HG02798 (cell line): ENCODE data around the gene VN1R5.
"Not testable (repeated sequence)": the region's sequence is repeated elsewhere in the genome, so short reads cannot be mapped to it uniquely, and the experiment has no call there.

Experiments used
- ATAC-seq: cut with Tn5 transposase; IDR thresholded peaks from one replicate; pipeline ENCODE4 v1.9.1; 2021; ENCODE audit warnings: mild to moderate bottlenecking; ENCODE audit not compliant: unreplicated experiment, poor library complexity

The VN1R5 gene

GRCh38 chr1:247270003-247270402, 14.1 kb downstream of the VN1R5 start:
- no peak for ATAC-seq

- no peak for ATAC-seq
Measured at GRCh38 chr1:247273013-247273412, 17.1 kb downstream of the VN1R5 start.

GRCh38 chr1:247274605-247275256, 18.9 kb downstream of the VN1R5 start:
- ATAC-seq: no peak

GRCh38 chr1:247277191-247277590, 21.3 kb downstream of the VN1R5 start:
- no peak for ATAC-seq

- no peak for ATAC-seq
Measured at GRCh38 chr1:247281001-247281574, 25.2 kb downstream of the VN1R5 start.

GRCh38 chr1:247286134-247286670, 30.3 kb downstream of the VN1R5 start:
- ATAC-seq: no peak

DNA sequence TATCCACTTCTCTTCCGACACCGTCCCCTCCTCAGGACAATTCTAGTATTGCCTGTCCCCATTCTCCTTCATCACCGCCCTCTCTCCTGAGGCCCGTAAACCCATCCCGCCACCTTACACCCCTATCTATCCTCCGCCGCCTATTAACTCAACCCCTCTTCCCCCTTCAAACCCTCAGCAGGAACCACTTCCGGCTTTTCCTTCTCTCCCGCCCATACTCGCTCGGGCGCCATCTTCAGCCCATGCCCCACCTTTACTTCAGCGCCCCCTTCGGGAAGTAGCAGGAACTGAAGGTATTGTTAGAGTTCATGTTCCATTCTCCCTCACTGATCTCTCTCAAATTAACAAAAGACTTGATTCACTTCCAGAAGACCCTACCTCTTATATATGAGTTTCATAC, 31.6 kb downstream of the VN1R5 start:
- ATAC-seq: no peak

DNA sequence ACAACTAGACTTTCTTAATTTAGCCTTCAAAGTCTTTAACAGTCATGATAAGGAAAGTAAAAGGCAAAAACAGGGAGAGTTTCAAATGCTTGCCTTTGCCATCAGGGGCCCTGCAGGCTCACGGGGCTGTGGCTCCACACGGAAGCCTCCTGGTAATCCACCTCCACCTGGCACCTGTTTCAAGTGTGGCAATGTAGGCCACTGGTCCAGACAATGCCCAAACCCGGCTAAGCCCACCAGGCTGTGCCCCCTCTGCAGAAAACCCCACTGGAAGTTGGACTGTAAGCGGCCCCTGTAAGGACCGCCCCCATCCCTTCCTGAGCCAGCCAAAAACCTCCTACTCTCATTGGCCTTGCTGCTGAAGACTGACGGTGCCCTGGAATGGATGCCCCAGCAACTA, 32.5 kb downstream of the VN1R5 start:
- no peak for ATAC-seq

- not testable (repeated sequence) for ATAC-seq
Measured at GRCh38 chr1:247289274-247289892, 33.5 kb downstream of the VN1R5 start.

- ATAC-seq: no peak
Measured at GRCh38 chr1:247290576-247290975, 34.7 kb downstream of the VN1R5 start.

DNA sequence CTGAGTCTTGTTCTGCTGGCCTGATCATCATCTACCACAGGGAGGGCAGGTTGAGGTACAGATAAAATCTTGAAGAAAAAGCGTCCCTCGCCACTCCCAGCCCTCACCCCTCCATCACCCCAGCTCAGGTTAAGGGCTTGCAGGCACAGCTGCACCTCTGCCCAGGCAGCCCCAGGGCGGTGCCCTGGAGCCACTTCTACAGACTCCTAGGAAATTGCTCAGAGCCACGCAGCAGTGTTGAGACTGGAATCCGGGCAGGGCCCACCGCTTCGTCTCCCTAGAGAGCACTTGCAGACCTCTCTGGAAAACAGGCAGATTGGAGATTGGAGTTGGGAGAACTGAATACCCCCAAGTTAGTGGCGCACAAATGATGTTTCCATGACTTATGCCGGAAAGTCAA, 35.3 kb downstream of the VN1R5 start:
- no peak for ATAC-seq

DNA sequence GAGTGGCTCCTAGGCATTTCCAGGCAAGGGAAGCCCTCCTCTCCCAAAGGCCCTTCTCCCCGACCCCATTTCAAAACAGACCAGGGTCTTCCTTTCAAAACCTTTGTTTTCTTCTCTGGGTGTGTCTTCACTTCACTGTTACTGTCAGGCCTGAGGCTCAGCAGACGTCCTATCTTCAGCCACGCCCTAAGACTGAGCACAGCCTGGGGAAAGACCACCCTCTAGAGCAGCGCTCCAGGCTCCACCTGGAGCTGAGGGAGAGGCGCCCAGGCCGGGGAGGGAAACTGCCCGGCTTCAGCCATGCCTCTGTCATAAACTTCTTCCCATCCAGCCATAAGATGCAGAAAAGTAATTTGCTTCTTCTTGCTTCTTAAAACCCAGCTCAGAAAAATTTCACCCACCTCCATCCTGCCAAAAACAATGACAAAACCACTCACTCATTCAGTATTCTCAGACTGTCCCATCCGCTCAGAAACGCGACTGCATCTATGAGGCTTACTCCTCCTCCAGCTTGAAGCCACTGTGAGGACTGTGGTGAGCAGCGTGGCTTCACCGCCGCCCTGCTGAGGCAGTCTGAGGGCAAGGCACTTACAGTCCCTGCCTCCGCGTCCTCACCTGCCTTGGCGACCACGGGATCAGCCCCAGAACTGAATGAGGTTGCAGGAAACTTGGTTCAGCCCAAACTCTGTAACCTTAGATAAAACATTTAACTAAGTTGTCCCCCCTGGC, 36.1 kb downstream of the VN1R5 start:
- ATAC-seq: no peak

DNA sequence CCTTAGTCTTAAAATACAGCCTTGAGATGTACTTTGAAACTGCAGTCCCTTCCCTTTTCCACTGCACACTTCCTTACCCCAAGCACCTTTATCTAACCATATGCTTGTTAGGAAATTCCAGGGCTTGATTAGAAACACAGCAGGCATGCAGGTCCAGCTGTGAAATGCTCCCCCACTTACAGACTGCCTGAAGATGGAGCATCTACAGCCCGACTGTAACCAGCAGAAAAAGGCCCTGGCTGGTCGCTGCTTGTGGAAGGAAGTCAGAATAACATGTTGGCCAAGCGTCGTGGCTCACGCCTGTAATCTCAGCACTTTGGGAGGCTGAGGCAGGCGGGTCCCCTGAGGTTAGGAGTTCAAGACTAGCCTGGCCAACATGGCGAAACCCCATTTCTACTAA, 37.2 kb downstream of the VN1R5 start:
- ATAC-seq: no peak

DNA sequence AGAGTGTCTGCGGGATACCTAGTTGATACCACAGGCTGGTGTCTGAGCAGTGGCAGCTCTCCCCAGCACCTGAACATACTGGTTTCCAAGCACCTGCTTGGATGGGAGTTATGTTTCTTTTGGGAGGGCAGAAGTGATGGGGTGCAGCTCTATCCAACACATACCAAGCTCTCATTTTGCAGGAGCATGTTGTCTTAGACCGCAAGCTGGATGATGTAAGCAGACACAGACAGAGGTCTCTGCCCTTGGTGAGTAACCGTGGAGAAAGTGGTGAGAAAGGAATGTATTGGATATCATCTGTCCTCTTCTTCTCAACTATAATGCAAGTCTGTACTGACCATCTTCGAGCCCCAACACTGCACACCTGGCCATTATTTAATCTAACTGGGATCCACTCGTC, 38.4 kb downstream of the VN1R5 start:
- ATAC-seq: no peak

GRCh38 chr1:247295274-247295684, 39.4 kb downstream of the VN1R5 start:
- ATAC-seq: no peak

- ATAC-seq: no peak
Measured at GRCh38 chr1:247295746-247296145, 39.9 kb downstream of the VN1R5 start.

DNA sequence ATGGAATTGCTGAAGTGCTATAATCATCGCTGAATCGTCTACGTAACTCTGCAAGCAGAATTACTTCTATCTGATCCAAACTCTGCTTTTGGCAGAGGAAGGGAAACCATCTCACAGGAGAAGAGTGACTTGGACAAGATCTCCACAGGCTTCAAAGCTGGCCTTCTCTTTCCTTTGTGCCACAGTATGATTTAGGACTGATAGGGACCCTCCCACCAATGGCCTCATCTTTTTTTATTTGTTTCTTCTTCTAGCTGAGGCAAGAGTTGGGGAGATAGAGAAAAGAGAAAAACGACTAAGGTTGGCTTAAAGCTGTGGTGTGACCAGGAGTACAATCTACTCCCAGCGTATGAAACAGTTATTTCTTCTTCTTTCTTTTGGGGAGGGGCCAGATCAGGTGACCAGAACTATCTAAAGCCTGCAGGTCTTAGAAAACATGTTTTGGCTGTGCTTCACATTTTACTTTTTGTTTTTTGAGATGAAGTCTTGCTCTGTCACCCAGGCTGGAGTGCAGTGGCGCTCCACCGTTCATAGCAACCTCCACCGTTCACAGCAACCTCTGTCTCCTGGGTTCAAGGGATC, 40.8 kb downstream of the VN1R5 start:
- no peak for ATAC-seq

GRCh38 chr1:247297263-247298123, 41.6 kb downstream of the VN1R5 start:
- no peak for ATAC-seq

- ATAC-seq: no peak
Measured at GRCh38 chr1:247298124-247298481, 42.2 kb downstream of the VN1R5 start.

GRCh38 chr1:247298701-247299100, 42.8 kb downstream of the VN1R5 start:
- ATAC-seq: no peak
